ENCODE results near the gene SCPEP1.

The SCPEP1 gene

DNA sequence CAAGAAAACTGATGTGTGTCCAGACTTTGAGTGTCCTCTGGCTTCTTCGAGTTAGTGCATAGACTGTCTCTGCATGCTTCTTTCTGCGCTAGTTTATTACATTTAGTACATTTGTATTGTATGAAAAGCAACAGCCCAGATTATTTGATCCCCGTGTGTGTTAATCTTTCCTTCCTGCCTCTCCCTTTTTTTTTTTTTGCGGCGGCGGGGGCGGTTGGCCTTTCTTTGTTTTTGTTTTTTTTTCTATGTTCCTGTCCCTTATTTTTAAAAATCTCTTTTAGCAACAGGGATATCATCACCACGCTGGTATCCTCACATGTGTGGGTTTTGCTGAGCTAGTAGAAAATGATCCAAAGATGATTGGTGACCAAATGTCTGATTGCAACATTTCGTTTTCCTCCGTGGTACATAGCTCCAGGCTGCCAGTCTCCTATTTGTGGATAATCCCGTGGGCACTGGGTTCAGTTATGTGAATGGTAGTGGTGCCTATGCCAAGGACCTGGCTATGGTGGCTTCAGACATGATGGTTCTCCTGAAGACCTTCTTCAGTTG, 9.4 kb downstream of the SCPEP1 start:
- TF ChIP-seq CTCF (IDR thresholded peaks at IDR 0.05; ENCODE audit: low read depth, low read length) = no peak
- DNase-seq (ENCODE audit: low read depth, low spot score) = no peak
- in situ Hi-C loops (cut with HindIII; ENCODE audit: low sequenced_read_pairs) = no loop called here
- H3K4me3 ChIP-seq (ENCODE audit: low read depth, low read length) = no peak overlapping the region

GRCh38 chr17:56988901-56989572, 11.1 kb downstream of the SCPEP1 start:
- in situ Hi-C loops (cut with HindIII; ENCODE audit: low sequenced_read_pairs) = no loop called here
- no peak for TF ChIP-seq CTCF (IDR thresholded peaks at IDR 0.05; ENCODE audit: low read depth, low read length)
- DNase-seq (ENCODE audit: low read depth, low spot score) = no peak
- no peak overlapping the region for H3K4me3 ChIP-seq (ENCODE audit: low read depth, low read length)

DNA sequence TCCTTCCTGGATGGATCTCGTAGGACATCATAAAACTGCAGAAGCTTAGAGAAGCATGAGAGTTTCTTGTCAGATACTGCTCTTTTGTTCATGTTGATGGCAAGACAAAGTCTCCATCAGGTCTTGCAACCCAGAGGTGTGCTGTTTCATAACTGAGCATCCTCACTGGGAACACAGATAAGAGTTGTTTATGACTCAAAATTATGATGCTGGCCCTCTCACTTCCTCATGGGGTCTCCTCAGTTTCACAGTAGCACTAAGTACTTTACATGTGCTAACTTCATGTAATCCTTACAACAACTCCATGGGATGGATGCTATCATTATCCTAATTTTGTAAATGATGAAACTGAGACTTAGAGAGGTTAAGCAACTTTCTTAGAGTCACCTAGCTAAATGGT, 14.4 kb downstream of the SCPEP1 start:
- in situ Hi-C loops (cut with HindIII; ENCODE audit: low sequenced_read_pairs) = no loop called here
- TF ChIP-seq CTCF (IDR thresholded peaks at IDR 0.05; ENCODE audit: low read depth, low read length) = no peak
- H3K4me3 ChIP-seq (ENCODE audit: low read depth, low read length) = no peak overlapping the region
- DNase-seq (ENCODE audit: low read depth, low spot score) = no peak

DNA sequence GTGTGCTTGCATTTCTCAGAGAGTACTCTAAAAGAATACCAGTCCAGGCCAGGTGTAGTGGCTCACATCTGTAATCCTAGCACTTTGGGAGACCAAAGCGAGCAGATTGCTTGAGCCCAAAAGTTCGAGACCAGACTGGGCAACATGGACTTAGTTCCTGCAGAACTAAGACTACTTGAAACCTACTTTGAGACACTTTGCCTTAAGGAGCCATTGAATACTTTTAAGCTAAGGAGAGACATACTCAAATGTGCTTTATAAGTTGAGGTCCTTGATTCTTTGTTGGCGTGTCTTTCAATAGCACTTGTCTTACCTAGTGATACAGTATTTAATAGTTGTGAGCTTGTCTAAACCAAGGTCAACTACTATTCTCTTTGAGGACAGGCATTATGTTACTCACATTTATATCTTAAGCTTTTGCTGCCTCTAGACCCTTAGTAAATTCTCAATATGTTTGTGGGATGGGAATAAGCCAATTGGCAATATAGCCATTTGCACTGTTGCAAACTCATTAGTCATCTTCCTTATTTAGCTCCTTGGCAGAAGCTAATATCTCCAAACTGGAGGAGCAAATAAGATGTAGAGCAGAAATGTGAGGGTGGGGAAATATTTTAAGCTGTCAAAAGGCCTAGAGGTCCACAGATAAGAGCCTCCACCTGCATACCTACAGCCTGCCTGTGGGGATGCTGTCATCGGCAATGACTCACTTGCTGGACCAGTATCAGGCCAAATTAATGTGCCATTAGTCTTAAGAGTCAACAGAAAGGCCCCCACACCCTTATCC, 16.3 kb downstream of the SCPEP1 start:
- in situ Hi-C loops (cut with HindIII; ENCODE audit: low sequenced_read_pairs) = no loop called here

DNA sequence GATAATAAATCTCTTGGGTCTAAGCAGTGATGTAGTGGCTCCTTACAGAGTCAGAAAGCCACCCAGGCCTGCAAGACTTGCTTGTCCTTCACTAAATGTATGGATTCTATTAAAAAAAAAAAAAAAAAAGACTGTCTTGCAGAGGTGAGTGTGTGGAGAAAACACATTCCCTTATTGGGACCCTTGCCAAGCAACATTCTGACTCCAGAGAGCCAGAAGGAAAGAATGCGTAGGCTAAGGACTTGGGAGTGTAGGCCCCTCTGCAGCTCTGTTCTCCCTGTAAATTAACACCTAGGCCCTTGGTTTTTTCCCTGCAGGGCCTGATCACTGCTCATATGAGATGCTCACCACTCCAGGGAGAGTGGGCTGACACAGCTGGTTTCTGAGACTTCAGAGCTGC, 17.8 kb downstream of the SCPEP1 start:
- TF ChIP-seq CTCF (IDR thresholded peaks at IDR 0.05; ENCODE audit: low read depth, low read length) = no peak
- no peak overlapping the region for H3K4me3 ChIP-seq (ENCODE audit: low read depth, low read length)
- in situ Hi-C loops (cut with HindIII; ENCODE audit: low sequenced_read_pairs) = no loop called here
- DNase-seq (ENCODE audit: low read depth, low spot score) = no peak

More for the DNA sequence above, 16.3 kb downstream of the SCPEP1 start:
- TF ChIP-seq CTCF (IDR thresholded peaks at IDR 0.05; ENCODE audit: low read depth, low read length) = no peak
- peak; percentile 14 for DNase-seq (ENCODE audit: low read depth, low spot score)
- no peak overlapping the region for H3K4me3 ChIP-seq (ENCODE audit: low read depth, low read length)

DNA sequence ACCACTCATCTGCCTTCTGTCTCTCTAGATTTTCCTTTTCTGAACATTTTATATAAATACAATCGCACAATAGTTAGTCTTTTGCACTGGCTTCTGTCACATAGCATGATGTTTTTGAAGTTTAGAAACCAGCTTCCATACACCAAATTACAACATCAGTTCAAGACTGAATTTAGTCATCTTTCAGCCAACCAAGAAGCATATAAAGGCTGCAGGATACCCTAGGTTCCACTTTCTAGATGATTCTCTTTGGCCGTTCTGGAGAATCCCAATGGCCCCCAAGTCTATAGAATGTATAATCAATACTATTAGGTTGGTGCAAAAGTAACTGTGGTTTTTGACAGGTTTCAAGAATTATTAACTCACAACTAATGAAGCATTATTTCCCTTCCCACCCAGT, 19.4 kb downstream of the SCPEP1 start:
- no peak for TF ChIP-seq CTCF (IDR thresholded peaks at IDR 0.05; ENCODE audit: low read depth, low read length)
- DNase-seq (ENCODE audit: low read depth, low spot score) = no peak
- H3K4me3 ChIP-seq (ENCODE audit: low read depth, low read length) = no peak overlapping the region
- in situ Hi-C loops (cut with HindIII; ENCODE audit: low sequenced_read_pairs) = no loop called here

All from astrocyte of the spinal cord (primary cell).